ENCODE results near the gene NFU1. TPM values are rescaled to one million over a fixed set of nuclear protein-coding genes. Genes with fewer than 3 reads are reported as not detected.
"Not testable (repeated sequence)": the region's sequence is repeated elsewhere in the genome, so short reads cannot be mapped to it uniquely, and the experiment has no call there.

The NFU1 gene
- total RNA-seq, 1 donor, result 34.0 TPM

DNA sequence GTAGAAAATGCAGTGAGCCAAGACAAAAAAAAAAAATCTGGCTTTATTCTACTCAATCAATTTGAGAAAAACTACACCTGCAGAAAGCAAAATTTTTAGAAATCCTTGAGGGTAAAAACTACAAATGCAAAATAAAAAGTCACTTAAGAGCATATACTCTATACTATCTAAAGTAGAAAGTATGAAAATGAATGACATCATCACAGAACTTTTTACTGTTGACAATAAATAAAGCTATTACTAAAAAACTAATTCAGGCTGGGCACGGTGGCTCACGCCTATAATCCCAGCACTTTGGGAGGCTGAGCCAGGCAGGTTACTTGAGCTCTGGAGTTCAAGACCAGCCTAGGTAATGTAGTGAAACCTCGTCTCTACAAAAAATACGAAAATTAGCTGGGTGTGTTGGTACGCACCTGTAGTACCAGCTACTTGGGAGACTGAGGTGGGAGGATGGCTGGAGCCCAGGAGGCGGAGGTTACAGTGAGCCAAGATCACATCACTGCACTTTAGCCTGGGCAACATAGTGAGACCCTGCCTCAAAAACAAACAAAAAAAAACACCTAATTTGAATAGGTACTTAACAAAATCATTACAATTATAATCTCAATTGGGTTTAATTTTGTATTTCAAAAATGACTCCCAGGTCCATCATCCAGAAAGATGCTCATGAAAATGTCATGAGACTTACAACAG, 7.6 kb downstream of the NFU1 start:
- no peaks in the 10 kb centered on the region for H3K4me1 ChIP-seq (ENCODE audit: insufficient read depth, low read length)
- TF ChIP-seq, protein P1, sequence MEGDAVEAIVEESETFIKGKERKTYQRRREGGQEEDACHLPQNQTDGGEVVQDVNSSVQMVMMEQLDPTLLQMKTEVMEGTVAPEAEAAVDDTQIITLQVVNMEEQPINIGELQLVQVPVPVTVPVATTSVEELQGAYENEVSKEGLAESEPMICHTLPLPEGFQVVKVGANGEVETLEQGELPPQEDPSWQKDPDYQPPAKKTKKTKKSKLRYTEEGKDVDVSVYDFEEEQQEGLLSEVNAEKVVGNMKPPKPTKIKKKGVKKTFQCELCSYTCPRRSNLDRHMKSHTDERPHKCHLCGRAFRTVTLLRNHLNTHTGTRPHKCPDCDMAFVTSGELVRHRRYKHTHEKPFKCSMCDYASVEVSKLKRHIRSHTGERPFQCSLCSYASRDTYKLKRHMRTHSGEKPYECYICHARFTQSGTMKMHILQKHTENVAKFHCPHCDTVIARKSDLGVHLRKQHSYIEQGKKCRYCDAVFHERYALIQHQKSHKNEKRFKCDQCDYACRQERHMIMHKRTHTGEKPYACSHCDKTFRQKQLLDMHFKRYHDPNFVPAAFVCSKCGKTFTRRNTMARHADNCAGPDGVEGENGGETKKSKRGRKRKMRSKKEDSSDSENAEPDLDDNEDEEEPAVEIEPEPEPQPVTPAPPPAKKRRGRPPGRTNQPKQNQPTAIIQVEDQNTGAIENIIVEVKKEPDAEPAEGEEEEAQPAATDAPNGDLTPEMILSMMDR (IDR thresholded peaks at IDR 0.05; ENCODE audit: extremely low read depth, low read depth, low read length), result no peak
- H4K20me1 ChIP-seq (ENCODE audit: insufficient read depth, low read length), result no peaks in the 10 kb centered on the region

DNA sequence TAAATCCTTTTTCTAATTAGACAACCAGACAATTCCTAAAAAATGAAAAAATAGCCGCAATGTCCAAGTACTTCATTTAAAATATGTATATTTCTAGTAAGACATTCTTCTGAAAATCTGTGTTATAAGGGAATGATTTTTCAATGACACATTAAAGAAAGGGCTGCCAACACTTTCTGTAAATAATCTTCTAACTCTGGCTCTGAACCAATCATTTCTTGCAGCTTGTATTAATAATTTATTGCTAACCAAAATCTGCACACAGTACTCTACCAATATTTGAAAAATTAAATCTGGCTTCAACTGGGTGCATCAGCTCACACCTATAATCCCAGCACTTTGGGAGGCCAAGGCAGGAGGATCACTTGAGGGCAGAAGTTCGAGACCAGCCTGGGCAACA, 8.3 kb downstream of the NFU1 start:
- no peak overlapping the region for H3K4me3 ChIP-seq (ENCODE audit: insufficient read depth, low read length)
- H3K4me1 ChIP-seq (ENCODE audit: insufficient read depth, low read length), result no peaks in the 10 kb centered on the region
- H2AFZ ChIP-seq (ENCODE audit: low read length), result no peak overlapping the region
- no peaks in the 10 kb centered on the region for H3K27me3 ChIP-seq (ENCODE audit: insufficient read depth, low read length)
- peaks cover 38% of the 10 kb centered on the region for H3K36me3 ChIP-seq (ENCODE audit: insufficient read depth, low read length)
- DNase-seq (ENCODE audit: insufficient read length, low spot score, missing footprints), result no peak
- H4K20me1 ChIP-seq (ENCODE audit: insufficient read depth, low read length), result no peaks in the 10 kb centered on the region
- H3K9me3 ChIP-seq (ENCODE audit: low read depth, low read length), result no peaks in the 10 kb centered on the region
- H3K4me2 ChIP-seq (ENCODE audit: insufficient read depth, low read length), result no peak overlapping the region
- peaks cover 11% of the 10 kb centered on the region for H3K79me2 ChIP-seq (ENCODE audit: insufficient read depth, low read length)
- no peak overlapping the region for H3K27ac ChIP-seq (ENCODE audit: low read depth, low read length)
- TF ChIP-seq, protein P1 (IDR thresholded peaks at IDR 0.05; ENCODE audit: extremely low read depth, low read depth, low read length), result no peak

More for the DNA sequence above, 7.6 kb downstream of the NFU1 start:
- Histone ChIP-seq H3K4me3 (ENCODE audit: insufficient read depth, low read length) (no peak overlapping the region), H3K79me2 (ENCODE audit: insufficient read depth, low read length) (peaks cover 16% of the 10 kb centered on the region), H3K27me3 (ENCODE audit: insufficient read depth, low read length) (no peaks in the 10 kb centered on the region), H3K9me3 (ENCODE audit: low read depth, low read length) (no peaks in the 10 kb centered on the region), H3K36me3 (ENCODE audit: insufficient read depth, low read length) (peaks cover 38% of the 10 kb centered on the region), H3K27ac (ENCODE audit: low read depth, low read length) (no peak overlapping the region), H3K4me2 (ENCODE audit: insufficient read depth, low read length) (no peak overlapping the region), H2AFZ (ENCODE audit: low read length) (no peak overlapping the region)
- DNase-seq (ENCODE audit: insufficient read length, low spot score, missing footprints), result no peak

DNA sequence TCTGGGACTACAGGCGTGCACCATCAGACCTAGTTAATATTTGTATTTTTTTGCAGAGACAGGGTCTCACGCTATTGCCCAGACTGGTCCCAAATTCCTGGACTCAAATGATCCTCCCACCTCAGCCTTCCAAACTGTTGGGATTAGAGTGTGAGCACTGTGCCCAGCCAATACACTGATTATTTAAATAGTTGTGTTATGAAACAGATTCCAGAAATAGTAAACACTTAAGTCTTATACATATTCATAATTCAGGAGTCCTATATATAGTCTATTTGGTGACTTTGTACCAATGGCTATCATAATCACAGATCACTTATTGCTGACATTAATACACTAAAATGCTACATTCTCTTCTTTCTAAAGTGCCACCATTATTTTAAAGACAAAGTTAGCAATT, 12.8 kb downstream of the NFU1 start:
- Histone ChIP-seq H3K4me3 (ENCODE audit: insufficient read depth, low read length) (no peak overlapping the region), H3K27me3 (ENCODE audit: insufficient read depth, low read length) (no peaks in the 10 kb centered on the region), H3K36me3 (ENCODE audit: insufficient read depth, low read length) (peaks cover 40% of the 10 kb centered on the region), H3K27ac (ENCODE audit: low read depth, low read length) (no peak overlapping the region), H2AFZ (ENCODE audit: low read length) (no peak overlapping the region), H3K4me2 (ENCODE audit: insufficient read depth, low read length) (no peak overlapping the region), H3K79me2 (ENCODE audit: insufficient read depth, low read length) (no peaks in the 10 kb centered on the region), H3K9me3 (ENCODE audit: low read depth, low read length) (no peaks in the 10 kb centered on the region), H3K4me1 (ENCODE audit: insufficient read depth, low read length) (no peaks in the 10 kb centered on the region), H4K20me1 (ENCODE audit: insufficient read depth, low read length) (no peaks in the 10 kb centered on the region)
- no peak for DNase-seq (ENCODE audit: insufficient read length, low spot score, missing footprints)
- TF ChIP-seq, protein P1 (IDR thresholded peaks at IDR 0.05; ENCODE audit: extremely low read depth, low read depth, low read length), result no peak

DNA sequence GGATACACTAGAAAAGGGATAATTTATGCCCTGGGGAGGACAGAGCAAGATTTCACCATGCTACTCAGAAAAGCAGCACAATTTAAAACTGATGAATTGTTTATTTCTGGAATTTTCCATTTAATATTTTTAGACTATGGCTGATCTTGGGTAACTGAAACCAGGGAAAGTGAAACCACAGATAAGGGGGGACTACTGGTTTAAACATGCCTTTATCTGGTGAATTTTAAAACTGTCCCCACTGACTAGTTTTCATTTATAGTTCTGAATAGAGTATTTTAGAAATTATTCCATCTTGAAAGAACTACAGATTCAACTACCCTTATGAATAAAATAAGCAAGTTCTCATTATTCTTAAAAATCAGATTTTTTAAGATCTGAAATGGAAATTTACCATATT, 15.0 kb downstream of the NFU1 start:
- Histone ChIP-seq H3K4me2 (ENCODE audit: insufficient read depth, low read length) (no peak overlapping the region), H2AFZ (ENCODE audit: low read length) (no peak overlapping the region), H3K4me1 (ENCODE audit: insufficient read depth, low read length) (no peaks in the 10 kb centered on the region), H3K27ac (ENCODE audit: low read depth, low read length) (no peak overlapping the region), H3K36me3 (ENCODE audit: insufficient read depth, low read length) (peaks cover 39% of the 10 kb centered on the region), H3K27me3 (ENCODE audit: insufficient read depth, low read length) (no peaks in the 10 kb centered on the region), H3K79me2 (ENCODE audit: insufficient read depth, low read length) (no peaks in the 10 kb centered on the region), H3K4me3 (ENCODE audit: insufficient read depth, low read length) (no peak overlapping the region), H3K9me3 (ENCODE audit: low read depth, low read length) (no peaks in the 10 kb centered on the region), H4K20me1 (ENCODE audit: insufficient read depth, low read length) (no peaks in the 10 kb centered on the region)
- TF ChIP-seq, protein P1 (IDR thresholded peaks at IDR 0.05; ENCODE audit: extremely low read depth, low read depth, low read length), result no peak
- no peak for DNase-seq (ENCODE audit: insufficient read length, low spot score, missing footprints)

DNA sequence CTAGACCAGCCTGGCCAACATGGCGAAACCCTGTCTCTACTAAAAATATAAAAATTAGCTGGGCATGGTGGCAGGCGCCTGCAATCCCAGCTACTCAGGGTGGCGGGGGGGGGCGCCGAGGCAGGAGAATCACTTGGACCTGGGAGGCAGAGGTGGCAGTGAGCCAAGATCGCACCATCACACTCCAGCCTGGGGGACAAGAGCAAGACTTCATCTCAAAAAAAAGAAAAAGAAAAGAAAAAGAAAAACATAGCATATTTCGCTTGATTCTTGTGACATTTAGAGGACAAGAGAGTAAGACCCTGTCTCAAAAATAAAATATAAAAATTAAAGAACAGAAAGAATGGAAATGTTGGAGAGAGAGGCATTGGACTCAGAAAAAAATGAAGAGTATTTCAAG, 18.1 kb downstream of the NFU1 start:
- not testable (repeated sequence) for H2AFZ ChIP-seq (ENCODE audit: low read length); H3K4me3 ChIP-seq (ENCODE audit: insufficient read depth, low read length); H4K20me1 ChIP-seq (ENCODE audit: insufficient read depth, low read length); DNase-seq (ENCODE audit: insufficient read length, low spot score, missing footprints); H3K4me2 ChIP-seq (ENCODE audit: insufficient read depth, low read length); H3K27ac ChIP-seq (ENCODE audit: low read depth, low read length); H3K9me3 ChIP-seq (ENCODE audit: low read depth, low read length); H3K4me1 ChIP-seq (ENCODE audit: insufficient read depth, low read length); H3K79me2 ChIP-seq (ENCODE audit: insufficient read depth, low read length); H3K27me3 ChIP-seq (ENCODE audit: insufficient read depth, low read length)
- H3K36me3 ChIP-seq (ENCODE audit: insufficient read depth, low read length), result peaks cover 42% of the 10 kb centered on the region
